DMS153 treated with DMSO at 0.1 percent for 48 hours (cell line): ENCODE results near the gene WAC.
"Not testable (repeated sequence)": the region's sequence is repeated elsewhere in the genome, so short reads cannot be mapped to it uniquely, and the experiment has no call there.

ENCODE experiments used
- DNase-seq: peaks from one replicate; lab custom pipeline; 2025; ENCODE audit not compliant: unreplicated experiment; lab: John Stamatoyannopoulos, UW

The WAC gene

GRCh38 chr10:28532337-28533185 lies at the start of gene WAC:
TSS of gene WAC (plus strand) at chr10:28533118. CDS start at chr10:28533580, 462 bp downstream.
- DNase-seq, result peak; percentile 68

- no peak for DNase-seq
These were observed 43.7 kb upstream of the WAC start for GRCh38 chr10:28489206-28489605.

- not testable (repeated sequence) for DNase-seq
These were observed 42.6 kb upstream of the WAC start for GRCh38 chr10:28490256-28490865.

- DNase-seq, result no peak
These were observed 40.6 kb upstream of the WAC start for GRCh38 chr10:28492116-28492920.

GRCh38 chr10:28494420-28494819 lies 38.5 kb upstream of the WAC start:
- no peak for DNase-seq

GRCh38 chr10:28495084-28495483 lies 37.8 kb upstream of the WAC start:
- no peak for DNase-seq

- DNase-seq, result no peak
These were observed 36.9 kb upstream of the WAC start for GRCh38 chr10:28496017-28496416.

GRCh38 chr10:28496481-28496961 lies 36.4 kb upstream of the WAC start:
- DNase-seq, result no peak

GRCh38 chr10:28497313-28498126 lies 35.4 kb upstream of the WAC start:
- no peak for DNase-seq

GRCh38 chr10:28500203-28500602 lies 32.7 kb upstream of the WAC start:
- not testable (repeated sequence) for DNase-seq

- no peak for DNase-seq
These were observed 29.8 kb upstream of the WAC start for GRCh38 chr10:28503114-28503513.

- no peak for DNase-seq
These were observed 27.5 kb upstream of the WAC start for GRCh38 chr10:28505359-28505959.

- DNase-seq, result no peak
These were observed 24.5 kb upstream of the WAC start for GRCh38 chr10:28508304-28508925.

- DNase-seq, result no peak
These were observed 23.6 kb upstream of the WAC start for GRCh38 chr10:28509286-28509685.

- no peak for DNase-seq
These were observed 18.3 kb upstream of the WAC start for GRCh38 chr10:28514648-28515047.

- DNase-seq, result no peak
These were observed 12.6 kb upstream of the WAC start for GRCh38 chr10:28520346-28520745.

GRCh38 chr10:28520828-28521227 lies 12.1 kb upstream of the WAC start:
- DNase-seq, result not testable (repeated sequence)

GRCh38 chr10:28521961-28522360 lies 11.0 kb upstream of the WAC start:
- not testable (repeated sequence) for DNase-seq

- no peak for DNase-seq
These were observed 9.1 kb upstream of the WAC start for GRCh38 chr10:28523725-28524252.

- DNase-seq, result no peak
These were observed 2.2 kb upstream of the WAC start for GRCh38 chr10:28530751-28531150.
